ENCODE measurements around the gene DZANK1.

The DZANK1 gene

GRCh38 chr20:18466894-18467730 is at the start of gene DZANK1, which contains the start of gene POLR3F:
Gene DZANK1, minus strand, starts transcription at chr20:18467030. Its CDS starts 1,672 bp downstream, at chr20:18465358.
Gene POLR3F, plus strand, starts transcription at chr20:18467390. Its CDS starts 117 bp downstream, at chr20:18467507.
- peak within 1 kb of the TSS; percentile 69 for H3K4me3 ChIP-seq (ENCODE audit: low read depth, low read length)
- no peak for TF ChIP-seq CTCF (IDR thresholded peaks at IDR 0.05; ENCODE audit: low read depth, low read length, missing control alignments)

GRCh38 chr20:18515973-18516372 is 49.1 kb upstream of the DZANK1 start:
- no peak for TF ChIP-seq CTCF (IDR thresholded peaks at IDR 0.05; ENCODE audit: low read depth, low read length, missing control alignments)
- no peak for DNase-seq (ENCODE audit: low read depth)
- H3K4me3 ChIP-seq (ENCODE audit: low read depth, low read length): no peak overlapping the region

More at GRCh38 chr20:18466894-18467730, at the start of gene DZANK1, which contains the start of gene POLR3F:
- peak; percentile 79 for DNase-seq (ENCODE audit: low read depth)

- no peak for TF ChIP-seq CTCF (IDR thresholded peaks at IDR 0.05; ENCODE audit: low read depth, low read length, missing control alignments)
- H3K4me3 ChIP-seq (ENCODE audit: low read depth, low read length): no peak overlapping the region
- DNase-seq (ENCODE audit: low read depth): no peak
These were observed 47.3 kb upstream of the DZANK1 start for GRCh38 chr20:18514127-18514526.

- no peak overlapping the region for H3K4me3 ChIP-seq (ENCODE audit: low read depth, low read length)
- no peak for DNase-seq (ENCODE audit: low read depth)
- no peak for TF ChIP-seq CTCF (IDR thresholded peaks at IDR 0.05; ENCODE audit: low read depth, low read length, missing control alignments)
These were observed 46.4 kb upstream of the DZANK1 start for GRCh38 chr20:18513208-18513607.

GRCh38 chr20:18511571-18511970 is 44.7 kb upstream of the DZANK1 start:
- no peak overlapping the region for H3K4me3 ChIP-seq (ENCODE audit: low read depth, low read length)
- no peak for DNase-seq (ENCODE audit: low read depth)
- TF ChIP-seq CTCF (IDR thresholded peaks at IDR 0.05; ENCODE audit: low read depth, low read length, missing control alignments): no peak

- peak within 1 kb of the TSS; percentile 87 for H3K4me3 ChIP-seq (ENCODE audit: low read depth, low read length)
- no peak for TF ChIP-seq CTCF (IDR thresholded peaks at IDR 0.05; ENCODE audit: low read depth, low read length, missing control alignments)
- DNase-seq (ENCODE audit: low read depth): peak; percentile 94
These were observed 40.7 kb upstream of the DZANK1 start, which contains the start of gene SEC23B for GRCh38 chr20:18507218-18508191. Gene SEC23B, plus strand, starts transcription at chr20:18507940. Its CDS starts 2,896 bp downstream, at chr20:18510836.
